ENCODE data around the gene SSTR3.

The SSTR3 gene

GRCh38 chr22:37180531-37181231, 31.6 kb downstream of the SSTR3 start:
- H3K27me3 ChIP-seq (ENCODE audit: low read depth, low read length) = no peaks in the 10 kb centered on the region
- H3K9me3 ChIP-seq (ENCODE audit: control insufficient read depth in 1 of 2, low read length in 2 of 2) = no peaks in the 10 kb centered on the region
- H3K36me3 ChIP-seq (ENCODE audit: control insufficient read depth in 1 of 2, insufficient read depth in 2 of 2, low read length in 2 of 2) = peaks cover 0 to 5% of the 10 kb centered on the region in 2 donors
- no peak overlapping the region for H3K4me3 ChIP-seq (ENCODE audit: low read depth in 1 of 2, low read length in 2 of 2)
- peaks cover 23 to 32% of the 10 kb centered on the region in 2 donors for H3K4me1 ChIP-seq (ENCODE audit: control insufficient read depth in 1 of 2, insufficient read depth in 2 of 2, low read length in 2 of 2)
- no peak overlapping the region for H3K27ac ChIP-seq (ENCODE audit: low read length)

DNA sequence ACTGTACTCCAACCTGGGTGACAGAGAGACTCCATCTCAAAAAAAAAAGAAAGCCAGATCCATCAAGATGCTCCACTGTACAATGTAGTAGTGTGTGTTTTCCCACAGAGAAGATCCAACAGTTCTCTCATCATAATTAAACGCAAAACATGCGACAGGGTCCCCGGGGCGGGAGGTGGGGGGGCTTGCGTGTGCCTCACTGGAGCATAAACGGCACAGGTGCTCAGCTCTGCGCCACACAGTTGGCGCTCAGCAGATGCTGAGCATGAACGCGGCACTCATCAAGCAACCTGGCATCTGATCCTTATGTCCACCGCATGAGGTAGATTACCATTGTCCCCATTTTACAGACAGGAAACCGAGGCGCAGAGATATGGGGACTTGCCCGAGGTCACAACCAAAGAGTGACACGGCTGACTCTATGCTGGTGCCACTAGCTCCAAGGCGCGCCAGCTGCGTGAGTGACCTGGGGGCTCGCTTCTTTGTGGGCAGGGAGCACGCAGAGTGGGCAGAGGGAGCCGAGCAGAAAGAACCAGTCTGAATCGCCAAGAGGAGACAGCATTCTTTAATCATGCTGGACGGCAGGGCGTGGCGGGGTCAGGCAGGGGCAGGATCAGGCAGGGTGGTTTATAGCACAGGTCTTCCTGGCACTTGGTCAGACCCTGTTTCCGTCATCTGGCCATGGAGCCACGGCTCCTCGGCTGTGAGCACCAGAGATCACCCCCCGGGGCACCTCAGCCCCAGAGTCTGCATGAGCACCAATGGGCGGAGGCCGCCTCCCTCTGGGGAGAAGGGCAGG, 32.5 kb downstream of the SSTR3 start:
- H3K4me1 ChIP-seq (ENCODE audit: control insufficient read depth in 1 of 2, insufficient read depth in 2 of 2, low read length in 2 of 2) = peaks cover 25 to 36% of the 10 kb centered on the region in 2 donors
- no peak overlapping the region for H3K27ac ChIP-seq (ENCODE audit: low read length)
- H3K4me3 ChIP-seq (ENCODE audit: low read depth in 1 of 2, low read length in 2 of 2) = no peak overlapping the region
- H3K36me3 ChIP-seq (ENCODE audit: control insufficient read depth in 1 of 2, insufficient read depth in 2 of 2, low read length in 2 of 2) = peaks cover 0 to 5% of the 10 kb centered on the region in 2 donors
- no peaks in the 10 kb centered on the region for H3K9me3 ChIP-seq (ENCODE audit: control insufficient read depth in 1 of 2, low read length in 2 of 2)
- no peaks in the 10 kb centered on the region for H3K27me3 ChIP-seq (ENCODE audit: low read depth, low read length)

DNA sequence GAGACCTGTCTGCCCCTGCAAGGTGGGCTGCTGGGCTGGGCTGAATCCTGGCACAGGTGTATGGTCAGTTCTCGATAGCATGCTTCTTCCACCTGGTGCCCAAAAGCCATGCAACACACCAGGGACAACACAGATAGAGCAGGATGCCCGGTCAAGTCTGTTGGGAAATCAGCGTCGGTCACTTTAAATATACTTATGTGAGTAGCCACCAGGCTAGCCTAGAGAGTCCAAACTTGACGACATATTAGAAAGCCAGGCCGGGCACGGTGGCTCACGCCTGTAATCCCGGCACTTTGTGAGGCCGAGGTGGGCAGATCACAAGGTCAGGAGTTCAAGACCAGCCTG, 33.2 kb downstream of the SSTR3 start:
- peaks cover 25 to 36% of the 10 kb centered on the region in 2 donors for H3K4me1 ChIP-seq (ENCODE audit: control insufficient read depth in 1 of 2, insufficient read depth in 2 of 2, low read length in 2 of 2)
- H3K27ac ChIP-seq (ENCODE audit: low read length) = no peak overlapping the region
- no peak overlapping the region for H3K4me3 ChIP-seq (ENCODE audit: low read depth in 1 of 2, low read length in 2 of 2)
- peaks cover 0 to 5% of the 10 kb centered on the region in 2 donors for H3K36me3 ChIP-seq (ENCODE audit: control insufficient read depth in 1 of 2, insufficient read depth in 2 of 2, low read length in 2 of 2)
- H3K27me3 ChIP-seq (ENCODE audit: low read depth, low read length) = no peaks in the 10 kb centered on the region
- no peaks in the 10 kb centered on the region for H3K9me3 ChIP-seq (ENCODE audit: control insufficient read depth in 1 of 2, low read length in 2 of 2)

GRCh38 chr22:37178350-37179125, 33.7 kb downstream of the SSTR3 start:
- Histone ChIP-seq H3K4me1 (ENCODE audit: control insufficient read depth in 1 of 2, insufficient read depth in 2 of 2, low read length in 2 of 2) (peaks cover 25 to 36% of the 10 kb centered on the region in 2 donors), H3K27ac (ENCODE audit: low read length) (no peak overlapping the region)

GRCh38 chr22:37177755-37178154, 34.5 kb downstream of the SSTR3 start:
- Histone ChIP-seq H3K27ac (ENCODE audit: low read length) (no peak overlapping the region), H3K36me3 (ENCODE audit: control insufficient read depth in 1 of 2, insufficient read depth in 2 of 2, low read length in 2 of 2) (peaks cover 0 to 5% of the 10 kb centered on the region in 2 donors), H3K27me3 (ENCODE audit: low read depth, low read length) (no peaks in the 10 kb centered on the region), H3K4me1 (ENCODE audit: control insufficient read depth in 1 of 2, insufficient read depth in 2 of 2, low read length in 2 of 2) (peaks cover 25 to 36% of the 10 kb centered on the region in 2 donors), H3K9me3 (ENCODE audit: control insufficient read depth in 1 of 2, low read length in 2 of 2) (no peaks in the 10 kb centered on the region), H3K4me3 (ENCODE audit: low read depth in 1 of 2, low read length in 2 of 2) (no peak overlapping the region)

More at GRCh38 chr22:37178350-37179125, 33.7 kb downstream of the SSTR3 start:
- no peak overlapping the region for H3K4me3 ChIP-seq (ENCODE audit: low read depth in 1 of 2, low read length in 2 of 2)
- H3K27me3 ChIP-seq (ENCODE audit: low read depth, low read length) = no peaks in the 10 kb centered on the region
- peaks cover 0 to 5% of the 10 kb centered on the region in 2 donors for H3K36me3 ChIP-seq (ENCODE audit: control insufficient read depth in 1 of 2, insufficient read depth in 2 of 2, low read length in 2 of 2)
- no peaks in the 10 kb centered on the region for H3K9me3 ChIP-seq (ENCODE audit: control insufficient read depth in 1 of 2, low read length in 2 of 2)

GRCh38 chr22:37177221-37177620, 35.1 kb downstream of the SSTR3 start:
- no peaks in the 10 kb centered on the region for H3K27me3 ChIP-seq (ENCODE audit: low read depth, low read length)
- peak overlapping the region; percentile 21 for H3K27ac ChIP-seq (ENCODE audit: low read length)
- H3K4me3 ChIP-seq (ENCODE audit: low read depth in 1 of 2, low read length in 2 of 2) = no peak overlapping the region
- peaks cover 0 to 2% of the 10 kb centered on the region in 2 donors for H3K36me3 ChIP-seq (ENCODE audit: control insufficient read depth in 1 of 2, insufficient read depth in 2 of 2, low read length in 2 of 2)
- no peaks in the 10 kb centered on the region for H3K9me3 ChIP-seq (ENCODE audit: control insufficient read depth in 1 of 2, low read length in 2 of 2)
- peaks cover 25 to 36% of the 10 kb centered on the region in 2 donors for H3K4me1 ChIP-seq (ENCODE audit: control insufficient read depth in 1 of 2, insufficient read depth in 2 of 2, low read length in 2 of 2)

DNA sequence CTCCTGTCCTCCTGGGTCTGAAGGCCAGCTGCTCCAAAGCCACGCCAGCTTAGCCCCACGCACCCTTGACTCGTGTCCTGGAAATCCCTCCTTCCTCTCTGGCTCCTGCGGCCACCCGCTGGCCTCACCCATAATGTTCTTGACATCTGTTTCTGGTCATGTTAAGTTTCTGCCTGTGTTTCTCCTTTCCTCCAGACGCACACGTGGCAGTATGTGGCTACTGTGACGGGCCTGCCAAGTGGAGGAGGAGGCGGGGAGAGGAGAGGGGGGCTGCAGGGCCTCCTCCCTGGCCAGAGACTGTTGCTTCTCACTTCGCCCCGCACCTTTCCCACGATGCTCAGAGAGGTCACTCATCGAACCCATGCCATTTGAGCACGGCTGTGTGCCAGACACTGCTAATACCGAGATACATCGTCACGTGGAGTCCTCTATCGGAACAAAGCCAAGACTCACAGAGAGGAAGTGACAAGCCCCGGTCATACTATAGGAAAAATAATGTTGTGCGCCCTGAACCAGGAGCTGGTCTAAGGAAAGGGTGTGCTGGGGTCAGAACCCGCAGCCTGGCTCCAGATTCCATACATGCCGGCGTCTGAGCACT, 35.7 kb downstream of the SSTR3 start:
- H3K4me1 ChIP-seq (ENCODE audit: control insufficient read depth in 1 of 2, insufficient read depth in 2 of 2, low read length in 2 of 2) = peaks cover 25 to 36% of the 10 kb centered on the region in 2 donors
- peak overlapping the region; percentile 21 for H3K27ac ChIP-seq (ENCODE audit: low read length)
- no peaks in the 10 kb centered on the region for H3K27me3 ChIP-seq (ENCODE audit: low read depth, low read length)
- H3K4me3 ChIP-seq (ENCODE audit: low read depth in 1 of 2, low read length in 2 of 2) = no peak overlapping the region
- no peaks in the 10 kb centered on the region for H3K36me3 ChIP-seq (ENCODE audit: control insufficient read depth in 1 of 2, insufficient read depth in 2 of 2, low read length in 2 of 2)
- no peaks in the 10 kb centered on the region for H3K9me3 ChIP-seq (ENCODE audit: control insufficient read depth in 1 of 2, low read length in 2 of 2)

- Histone ChIP-seq H3K27ac (ENCODE audit: low read length) (no peak overlapping the region), H3K4me1 (ENCODE audit: control insufficient read depth in 1 of 2, insufficient read depth in 2 of 2, low read length in 2 of 2) (peaks cover 25 to 36% of the 10 kb centered on the region in 2 donors), H3K36me3 (ENCODE audit: control insufficient read depth in 1 of 2, insufficient read depth in 2 of 2, low read length in 2 of 2) (no peaks in the 10 kb centered on the region), H3K9me3 (ENCODE audit: control insufficient read depth in 1 of 2, low read length in 2 of 2) (no peaks in the 10 kb centered on the region), H3K27me3 (ENCODE audit: low read depth, low read length) (no peaks in the 10 kb centered on the region), H3K4me3 (ENCODE audit: low read depth in 1 of 2, low read length in 2 of 2) (no peak overlapping the region)
Measured at GRCh38 chr22:37175414-37176281, 36.6 kb downstream of the SSTR3 start.

- Histone ChIP-seq H3K27me3 (ENCODE audit: low read depth, low read length) (no peaks in the 10 kb centered on the region), H3K4me3 (ENCODE audit: low read depth in 1 of 2, low read length in 2 of 2) (no peak overlapping the region), H3K9me3 (ENCODE audit: control insufficient read depth in 1 of 2, low read length in 2 of 2) (no peaks in the 10 kb centered on the region), H3K4me1 (ENCODE audit: control insufficient read depth in 1 of 2, insufficient read depth in 2 of 2, low read length in 2 of 2) (peaks cover 25 to 36% of the 10 kb centered on the region in 2 donors), H3K27ac (ENCODE audit: low read length) (no peak overlapping the region), H3K36me3 (ENCODE audit: control insufficient read depth in 1 of 2, insufficient read depth in 2 of 2, low read length in 2 of 2) (no peaks in the 10 kb centered on the region)
Measured at GRCh38 chr22:37174964-37175363, 37.3 kb downstream of the SSTR3 start.

- Histone ChIP-seq H3K4me3 (ENCODE audit: low read depth in 1 of 2, low read length in 2 of 2) (no peak overlapping the region), H3K9me3 (ENCODE audit: control insufficient read depth in 1 of 2, low read length in 2 of 2) (no peaks in the 10 kb centered on the region), H3K4me1 (ENCODE audit: control insufficient read depth in 1 of 2, insufficient read depth in 2 of 2, low read length in 2 of 2) (peaks cover 25 to 33% of the 10 kb centered on the region in 2 donors)
Measured at GRCh38 chr22:37173709-37174108, 38.6 kb downstream of the SSTR3 start.

More at GRCh38 chr22:37173709-37174108, 38.6 kb downstream of the SSTR3 start:
- H3K27ac ChIP-seq (ENCODE audit: low read length) = no peak overlapping the region
- H3K36me3 ChIP-seq (ENCODE audit: control insufficient read depth in 1 of 2, insufficient read depth in 2 of 2, low read length in 2 of 2) = no peaks in the 10 kb centered on the region
- H3K27me3 ChIP-seq (ENCODE audit: low read depth, low read length) = no peaks in the 10 kb centered on the region
